GM23338 (cell line): Measurements from ENCODE around the gene CS. TPM values are rescaled to one million over a fixed set of nuclear protein-coding genes. Genes with fewer than 3 reads are reported as not detected.

ENCODE experiments used
- ATAC-seq: fragments of 200-7000 bp; cut with Tn5 transposase; 3 replicates; pipeline ENCODE4 v1.9.1; 2020
- DNase-seq: peaks from one replicate; pipeline ENCODE4 v3.0.0-alpha.2; 2015; ENCODE audit warnings: low spot score
- H2AFZ ChIP-seq: fragments of 200-600 bp; sonication (generic); 2 replicates; pipeline ENCODE4 v1.8.0; 2016; ENCODE audit warnings: antibody characterized with exemption, mild to moderate bottlenecking, moderate library complexity
- H3F3A ChIP-seq: fragments of 200-600 bp; sonication (generic); replicated peaks from 2 replicates; pipeline ENCODE4 v1.8.0; 2017; ENCODE audit warnings: antibody characterized with exemption, mixed run types, low read depth
- H3K27ac ChIP-seq: fragments of 200-600 bp; sonication (generic); 2 replicates; pipeline ENCODE4 v1.6.1; 2016; ENCODE audit warnings: low read depth
- H3K27me3 ChIP-seq: fragments of 200-600 bp; sonication (generic); 2 replicates; pipeline ENCODE4 v1.8.0; 2016; ENCODE audit warnings: mild to moderate bottlenecking, mixed run types, moderate library complexity; ENCODE audit not compliant: insufficient read depth
- H3K36me3 ChIP-seq: fragments of 200-600 bp; sonication (generic); 2 replicates; pipeline ENCODE4 v1.8.0; 2016; ENCODE audit warnings: mild to moderate bottlenecking; ENCODE audit not compliant: insufficient read depth
- H3K4me1 ChIP-seq: fragments of 200-600 bp; sonication (generic); 2 replicates; pipeline ENCODE4 v1.8.0; 2016; ENCODE audit warnings: mild to moderate bottlenecking, moderate library complexity; ENCODE audit not compliant: insufficient read depth
- H3K4me2 ChIP-seq: fragments of 200-600 bp; sonication (generic); 2 replicates; pipeline ENCODE4 v1.7.1; 2017; ENCODE audit warnings: mixed run types
- H3K4me3 ChIP-seq: fragments of 200-600 bp; sonication (generic); 2 replicates; pipeline ENCODE4 v1.6.1; 2016; ENCODE audit warnings: mixed run types
- H3K79me2 ChIP-seq: fragments of 200-600 bp; sonication (generic); replicated peaks from 2 replicates; pipeline ENCODE4 v1.8.0; 2017; ENCODE audit warnings: mild to moderate bottlenecking; ENCODE audit not compliant: insufficient read depth
- H3K9me2 ChIP-seq: fragments of 200-600 bp; sonication (generic); 2 replicates; pipeline ENCODE4 v1.8.0; 2017; ENCODE audit not compliant: insufficient read depth
- H4K20me1 ChIP-seq: fragments of 200-600 bp; sonication (generic); replicated peaks from 2 replicates; pipeline ENCODE4 v1.8.0; 2017; ENCODE audit warnings: mild to moderate bottlenecking; ENCODE audit not compliant: insufficient read depth
- H3K27ac Mint-ChIP-seq: 2 replicates; pipeline ENCODE4 v1.8.0; 2020; ENCODE audit warnings: inconsistent platforms, mild to moderate bottlenecking, moderate library complexity, mixed read lengths
- H3K27me3 Mint-ChIP-seq: 3 replicates; pipeline ENCODE4 v1.8.0; 2022; ENCODE audit warnings: low read depth, mild to moderate bottlenecking, moderate library complexity, mixed read lengths, inconsistent platforms; ENCODE audit not compliant: insufficient read depth, poor library complexity
- H3K36me3 Mint-ChIP-seq: 3 replicates; pipeline ENCODE4 v1.8.0; 2021; ENCODE audit warnings: low read depth, mild to moderate bottlenecking, inconsistent platforms, moderate library complexity, mixed read lengths
- H3K4me1 Mint-ChIP-seq: 3 replicates; pipeline ENCODE4 v1.8.0; 2020; ENCODE audit warnings: mild to moderate bottlenecking, inconsistent platforms, mixed read lengths
- H3K4me3 Mint-ChIP-seq: 3 replicates; pipeline ENCODE4 v1.8.0; 2021; ENCODE audit warnings: moderate library complexity, mild to moderate bottlenecking, inconsistent platforms, mixed read lengths
- H3K9me3 Mint-ChIP-seq: 3 replicates; pipeline ENCODE4 v1.8.0; 2020; ENCODE audit warnings: moderate library complexity, mild to moderate bottlenecking, inconsistent platforms, mixed read lengths
- CREB1 ChIP-seq: fragments of 250-450 bp; sonication (Bioruptor Pico); IDR thresholded peaks from 2 replicates; pipeline ENCODE4 v1.5.0; 2020; ENCODE audit warnings: low read depth, mild to moderate bottlenecking, moderate library complexity
- CTCF ChIP-seq, 2 experiments: fragments of 200-600 bp in 1 of 2; sonication (generic) in 1 of 2; conservative IDR thresholded peaks; 2 replicates each; pipeline versions ENCODE4 v1.5.1 to v1.6.1; 2016 to 2017; ENCODE audit warnings: antibody characterized with exemption in 2 of 2, low read depth in 2 of 2, mild to moderate bottlenecking in 2 of 2, moderate library complexity in 1 of 2
- ETS1 ChIP-seq: IDR thresholded peaks from 2 replicates; pipeline ENCODE4 v1.6.1; 2016; ENCODE audit warnings: antibody characterized with exemption
- EZH2 ChIP-seq: fragments of 200-600 bp; sonication (generic); IDR thresholded peaks from one replicate; pipeline ENCODE4 v1.8.0; 2017; ENCODE audit warnings: antibody characterized with exemption, mild to moderate bottlenecking, low read depth; ENCODE audit not compliant: unreplicated experiment
- EZH2phosphoT487 ChIP-seq: fragments of 200-600 bp; sonication (generic); IDR thresholded peaks from one replicate; pipeline ENCODE4 v1.8.1; 2018; ENCODE audit warnings: antibody characterized with exemption; ENCODE audit not compliant: unreplicated experiment
- JUNB ChIP-seq: IDR thresholded peaks from one replicate; pipeline ENCODE4 v1.6.1; 2016; ENCODE audit warnings: antibody characterized with exemption; ENCODE audit not compliant: unreplicated experiment
- NANOG ChIP-seq: IDR thresholded peaks from 2 replicates; pipeline ENCODE4 v1.6.1; 2016; ENCODE audit warnings: antibody characterized with exemption, borderline replicate concordance
- POLR2AphosphoS5 ChIP-seq: IDR thresholded peaks from 2 replicates; pipeline ENCODE4 v1.6.1; 2016; ENCODE audit warnings: antibody characterized with exemption, low read depth
- STAT1 ChIP-seq: IDR thresholded peaks from one replicate; pipeline ENCODE4 v1.6.1; 2016; ENCODE audit warnings: antibody characterized with exemption; ENCODE audit not compliant: unreplicated experiment
- ZNF114 ChIP-seq: fragments of 250-450 bp; sonication (Bioruptor Pico); IDR thresholded peaks from 2 replicates; pipeline ENCODE4 v1.5.0; 2020; ENCODE audit warnings: mild to moderate bottlenecking, moderate library complexity
- ZNF331 ChIP-seq: fragments of 250-450 bp; sonication (Bioruptor Pico); IDR thresholded peaks from 2 replicates; pipeline ENCODE4 v1.5.0; 2020; ENCODE audit warnings: low read depth, mild to moderate bottlenecking, moderate library complexity
- polyA plus RNA-seq: library from polyadenylated mRNA; unstranded; fragments of >200 nt; fragmentation: Nextera tagmentation; extraction: Ambion mirVana; gene quantifications from 2 replicates; pipeline ENCODE4 v1.2.1, GENCODE V29; 2016
- total RNA-seq: library from RNA; depleted of rRNA; stranded (reverse); fragments of >200 nt; shearing (Covaris generic); gene quantifications from 2 replicates; pipeline ENCODE4 v1.2.3, GENCODE V29; 2014
- TF ChIP-seq, protein P1 (sequence below): IDR thresholded peaks from one replicate; pipeline ENCODE4 v1.6.1; 2018; ENCODE audit warnings: antibody characterized with exemption; ENCODE audit not compliant: unreplicated experiment
- TF ChIP-seq, protein P2 (sequence below): fragments of 250-450 bp; sonication (Bioruptor Pico); IDR thresholded peaks from 2 replicates; pipeline ENCODE4 v1.5.0; 2020; ENCODE audit warnings: mild to moderate bottlenecking, moderate library complexity

The CS gene
- total and polyA plus RNA-seq, 2 experiments from 2014 or later = 63.3 to 166 TPM

GRCh38 chr12:56243731-56244181 is 56.4 kb downstream of the CS start:
- H3K9me2 ChIP-seq = no peaks in the 10 kb centered on the region
- TF ChIP-seq, protein P1, sequence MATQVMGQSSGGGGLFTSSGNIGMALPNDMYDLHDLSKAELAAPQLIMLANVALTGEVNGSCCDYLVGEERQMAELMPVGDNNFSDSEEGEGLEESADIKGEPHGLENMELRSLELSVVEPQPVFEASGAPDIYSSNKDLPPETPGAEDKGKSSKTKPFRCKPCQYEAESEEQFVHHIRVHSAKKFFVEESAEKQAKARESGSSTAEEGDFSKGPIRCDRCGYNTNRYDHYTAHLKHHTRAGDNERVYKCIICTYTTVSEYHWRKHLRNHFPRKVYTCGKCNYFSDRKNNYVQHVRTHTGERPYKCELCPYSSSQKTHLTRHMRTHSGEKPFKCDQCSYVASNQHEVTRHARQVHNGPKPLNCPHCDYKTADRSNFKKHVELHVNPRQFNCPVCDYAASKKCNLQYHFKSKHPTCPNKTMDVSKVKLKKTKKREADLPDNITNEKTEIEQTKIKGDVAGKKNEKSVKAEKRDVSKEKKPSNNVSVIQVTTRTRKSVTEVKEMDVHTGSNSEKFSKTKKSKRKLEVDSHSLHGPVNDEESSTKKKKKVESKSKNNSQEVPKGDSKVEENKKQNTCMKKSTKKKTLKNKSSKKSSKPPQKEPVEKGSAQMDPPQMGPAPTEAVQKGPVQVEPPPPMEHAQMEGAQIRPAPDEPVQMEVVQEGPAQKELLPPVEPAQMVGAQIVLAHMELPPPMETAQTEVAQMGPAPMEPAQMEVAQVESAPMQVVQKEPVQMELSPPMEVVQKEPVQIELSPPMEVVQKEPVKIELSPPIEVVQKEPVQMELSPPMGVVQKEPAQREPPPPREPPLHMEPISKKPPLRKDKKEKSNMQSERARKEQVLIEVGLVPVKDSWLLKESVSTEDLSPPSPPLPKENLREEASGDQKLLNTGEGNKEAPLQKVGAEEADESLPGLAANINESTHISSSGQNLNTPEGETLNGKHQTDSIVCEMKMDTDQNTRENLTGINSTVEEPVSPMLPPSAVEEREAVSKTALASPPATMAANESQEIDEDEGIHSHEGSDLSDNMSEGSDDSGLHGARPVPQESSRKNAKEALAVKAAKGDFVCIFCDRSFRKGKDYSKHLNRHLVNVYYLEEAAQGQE = no peak
- TF ChIP-seq JUNB (no peak), CREB1 (CRISPR knock-in tag) (no peak), STAT1 (no peak), ETS1 (no peak), POLR2AphosphoS5 (no peak), ZNF114 (CRISPR knock-in tag) (no peak), EZH2 (no peak), ZNF331 (CRISPR knock-in tag) (no peak), EZH2phosphoT487 (no peak), NANOG (no peak), CTCF (conservative IDR thresholded peaks at IDR 0.05; ENCODE audit: low read depth in 2 of 2) (no peak)
- TF ChIP-seq, protein P2, sequence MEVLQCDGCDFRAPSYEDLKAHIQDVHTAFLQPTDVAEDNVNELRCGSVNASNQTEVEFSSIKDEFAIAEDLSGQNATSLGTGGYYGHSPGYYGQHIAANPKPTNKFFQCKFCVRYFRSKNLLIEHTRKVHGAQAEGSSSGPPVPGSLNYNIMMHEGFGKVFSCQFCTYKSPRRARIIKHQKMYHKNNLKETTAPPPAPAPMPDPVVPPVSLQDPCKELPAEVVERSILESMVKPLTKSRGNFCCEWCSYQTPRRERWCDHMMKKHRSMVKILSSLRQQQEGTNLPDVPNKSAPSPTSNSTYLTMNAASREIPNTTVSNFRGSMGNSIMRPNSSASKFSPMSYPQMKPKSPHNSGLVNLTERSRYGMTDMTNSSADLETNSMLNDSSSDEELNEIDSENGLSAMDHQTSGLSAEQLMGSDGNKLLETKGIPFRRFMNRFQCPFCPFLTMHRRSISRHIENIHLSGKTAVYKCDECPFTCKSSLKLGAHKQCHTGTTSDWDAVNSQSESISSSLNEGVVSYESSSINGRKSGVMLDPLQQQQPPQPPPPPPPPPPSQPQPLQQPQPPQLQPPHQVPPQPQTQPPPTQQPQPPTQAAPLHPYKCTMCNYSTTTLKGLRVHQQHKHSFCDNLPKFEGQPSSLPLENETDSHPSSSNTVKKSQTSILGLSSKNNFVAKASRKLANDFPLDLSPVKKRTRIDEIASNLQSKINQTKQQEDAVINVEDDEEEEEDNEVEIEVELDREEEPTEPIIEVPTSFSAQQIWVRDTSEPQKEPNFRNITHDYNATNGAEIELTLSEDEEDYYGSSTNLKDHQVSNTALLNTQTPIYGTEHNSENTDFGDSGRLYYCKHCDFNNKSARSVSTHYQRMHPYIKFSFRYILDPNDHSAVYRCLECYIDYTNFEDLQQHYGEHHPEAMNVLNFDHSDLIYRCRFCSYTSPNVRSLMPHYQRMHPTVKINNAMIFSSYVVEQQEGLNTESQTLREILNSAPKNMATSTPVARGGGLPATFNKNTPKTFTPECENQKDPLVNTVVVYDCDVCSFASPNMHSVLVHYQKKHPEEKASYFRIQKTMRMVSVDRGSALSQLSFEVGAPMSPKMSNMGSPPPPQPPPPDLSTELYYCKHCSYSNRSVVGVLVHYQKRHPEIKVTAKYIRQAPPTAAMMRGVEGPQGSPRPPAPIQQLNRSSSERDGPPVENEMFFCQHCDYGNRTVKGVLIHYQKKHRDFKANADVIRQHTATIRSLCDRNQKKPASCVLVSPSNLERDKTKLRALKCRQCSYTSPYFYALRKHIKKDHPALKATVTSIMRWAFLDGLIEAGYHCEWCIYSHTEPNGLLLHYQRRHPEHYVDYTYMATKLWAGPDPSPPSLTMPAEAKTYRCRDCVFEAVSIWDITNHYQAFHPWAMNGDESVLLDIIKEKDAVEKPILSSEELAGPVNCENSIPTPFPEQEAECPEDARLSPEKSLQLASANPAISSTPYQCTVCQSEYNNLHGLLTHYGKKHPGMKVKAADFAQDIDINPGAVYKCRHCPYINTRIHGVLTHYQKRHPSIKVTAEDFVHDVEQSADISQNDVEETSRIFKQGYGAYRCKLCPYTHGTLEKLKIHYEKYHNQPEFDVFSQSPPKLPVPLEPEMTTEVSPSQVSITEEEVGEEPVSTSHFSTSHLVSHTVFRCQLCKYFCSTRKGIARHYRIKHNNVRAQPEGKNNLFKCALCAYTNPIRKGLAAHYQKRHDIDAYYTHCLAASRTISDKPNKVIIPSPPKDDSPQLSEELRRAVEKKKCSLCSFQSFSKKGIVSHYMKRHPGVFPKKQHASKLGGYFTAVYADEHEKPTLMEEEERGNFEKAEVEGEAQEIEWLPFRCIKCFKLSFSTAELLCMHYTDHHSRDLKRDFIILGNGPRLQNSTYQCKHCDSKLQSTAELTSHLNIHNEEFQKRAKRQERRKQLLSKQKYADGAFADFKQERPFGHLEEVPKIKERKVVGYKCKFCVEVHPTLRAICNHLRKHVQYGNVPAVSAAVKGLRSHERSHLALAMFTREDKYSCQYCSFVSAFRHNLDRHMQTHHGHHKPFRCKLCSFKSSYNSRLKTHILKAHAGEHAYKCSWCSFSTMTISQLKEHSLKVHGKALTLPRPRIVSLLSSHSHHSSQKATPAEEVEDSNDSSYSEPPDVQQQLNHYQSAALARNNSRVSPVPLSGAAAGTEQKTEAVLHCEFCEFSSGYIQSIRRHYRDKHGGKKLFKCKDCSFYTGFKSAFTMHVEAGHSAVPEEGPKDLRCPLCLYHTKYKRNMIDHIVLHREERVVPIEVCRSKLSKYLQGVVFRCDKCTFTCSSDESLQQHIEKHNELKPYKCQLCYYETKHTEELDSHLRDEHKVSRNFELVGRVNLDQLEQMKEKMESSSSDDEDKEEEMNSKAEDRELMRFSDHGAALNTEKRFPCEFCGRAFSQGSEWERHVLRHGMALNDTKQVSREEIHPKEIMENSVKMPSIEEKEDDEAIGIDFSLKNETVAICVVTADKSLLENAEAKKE (CRISPR knock-in tag) = no peak
- H3K79me2 ChIP-seq = no peaks in the 10 kb centered on the region
- peaks cover 43% of the 10 kb centered on the region for H3K36me3 ChIP-seq
- Mint-ChIP-seq H3K27ac (no peak overlapping the region), H3K27me3 (peaks cover 16% of the 10 kb centered on the region), H3K36me3 (peaks cover 68% of the 10 kb centered on the region), H3K9me3 (no peaks in the 10 kb centered on the region), H3K4me1 (no peaks in the 10 kb centered on the region), H3K4me3 (no peak overlapping the region)
- no peak overlapping the region for H3K4me3 ChIP-seq
- no peak overlapping the region for H2AFZ ChIP-seq
- peaks cover 9% of the 10 kb centered on the region; the same call in 1 of the 2 replicates for H4K20me1 ChIP-seq
- no peak overlapping the region for H3K27ac ChIP-seq
- H3K4me2 ChIP-seq = no peak overlapping the region
- H3K4me1 ChIP-seq = no peaks in the 10 kb centered on the region
- ATAC-seq (no peak), DNase-seq (no peak)
- no peaks in the 10 kb centered on the region; the same call in 1 of the 2 replicates for H3F3A ChIP-seq
- H3K27me3 ChIP-seq = no peaks in the 10 kb centered on the region
